ENCODE measurements around the gene ROBO2.

ROBO2 gene

DNA sequence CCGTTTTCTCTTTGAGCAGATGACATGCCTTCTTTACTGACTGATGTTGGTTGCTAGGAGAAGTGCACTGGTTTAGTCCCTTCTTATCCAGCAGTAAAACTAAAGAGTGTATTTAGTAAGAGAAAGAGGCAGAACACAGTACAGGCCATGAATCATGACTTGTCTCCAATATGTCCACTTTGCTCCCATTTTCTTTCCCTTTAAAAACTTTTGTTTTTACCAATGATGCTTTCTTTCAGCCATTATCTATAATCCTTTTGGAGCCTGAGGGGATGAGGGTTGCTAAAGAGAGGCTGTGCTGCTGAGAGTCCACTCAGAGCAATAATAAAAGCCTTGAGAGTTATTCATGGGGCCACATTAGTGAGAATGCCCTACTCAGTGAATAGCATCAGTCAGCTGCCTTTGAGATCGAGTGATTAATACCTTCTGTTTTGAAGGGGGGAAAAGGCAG is 12.2 kb downstream of the ROBO2 start:
- H3K4me3 ChIP-seq (replicated peaks; ENCODE audit: low read depth, low read length) = no peak overlapping the region
- TF ChIP-seq, protein P1, sequence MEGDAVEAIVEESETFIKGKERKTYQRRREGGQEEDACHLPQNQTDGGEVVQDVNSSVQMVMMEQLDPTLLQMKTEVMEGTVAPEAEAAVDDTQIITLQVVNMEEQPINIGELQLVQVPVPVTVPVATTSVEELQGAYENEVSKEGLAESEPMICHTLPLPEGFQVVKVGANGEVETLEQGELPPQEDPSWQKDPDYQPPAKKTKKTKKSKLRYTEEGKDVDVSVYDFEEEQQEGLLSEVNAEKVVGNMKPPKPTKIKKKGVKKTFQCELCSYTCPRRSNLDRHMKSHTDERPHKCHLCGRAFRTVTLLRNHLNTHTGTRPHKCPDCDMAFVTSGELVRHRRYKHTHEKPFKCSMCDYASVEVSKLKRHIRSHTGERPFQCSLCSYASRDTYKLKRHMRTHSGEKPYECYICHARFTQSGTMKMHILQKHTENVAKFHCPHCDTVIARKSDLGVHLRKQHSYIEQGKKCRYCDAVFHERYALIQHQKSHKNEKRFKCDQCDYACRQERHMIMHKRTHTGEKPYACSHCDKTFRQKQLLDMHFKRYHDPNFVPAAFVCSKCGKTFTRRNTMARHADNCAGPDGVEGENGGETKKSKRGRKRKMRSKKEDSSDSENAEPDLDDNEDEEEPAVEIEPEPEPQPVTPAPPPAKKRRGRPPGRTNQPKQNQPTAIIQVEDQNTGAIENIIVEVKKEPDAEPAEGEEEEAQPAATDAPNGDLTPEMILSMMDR (IDR thresholded peaks at IDR 0.05; ENCODE audit: low read length, missing control alignments) = no peak
- DNase-seq (ENCODE audit: low read depth) = no peak

- no peak overlapping the region for H3K4me3 ChIP-seq (replicated peaks; ENCODE audit: low read depth, low read length)
- TF ChIP-seq, protein P1 (IDR thresholded peaks at IDR 0.05; ENCODE audit: low read length, missing control alignments) = no peak
- no peak for DNase-seq (ENCODE audit: low read depth)
Measured at GRCh38 chr3:77052733-77053670, 13.1 kb downstream of the ROBO2 start.

DNA sequence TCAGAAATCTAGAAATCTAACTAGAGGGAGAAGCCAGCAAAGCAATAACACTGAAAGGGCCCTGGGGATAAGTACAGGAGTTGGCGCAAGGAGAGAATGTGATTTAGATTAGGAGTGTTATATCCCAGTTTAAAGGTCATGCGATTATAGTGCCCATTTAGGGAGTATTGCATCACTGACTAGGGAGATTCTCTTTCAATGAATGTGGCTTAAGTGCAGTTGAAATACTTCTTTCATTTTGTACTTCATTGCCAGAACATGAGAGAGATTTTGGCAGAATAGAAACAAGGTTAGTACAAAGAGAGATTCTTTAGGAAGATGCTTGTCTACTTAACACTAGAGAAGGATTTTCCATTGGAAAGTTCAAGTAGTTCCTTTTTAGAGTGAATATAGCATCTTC is 13.9 kb downstream of the ROBO2 start:
- TF ChIP-seq, protein P1 (IDR thresholded peaks at IDR 0.05; ENCODE audit: low read length, missing control alignments) = no peak
- H3K4me3 ChIP-seq (replicated peaks; ENCODE audit: low read depth, low read length) = no peak overlapping the region
- no peak for DNase-seq (ENCODE audit: low read depth)

GRCh38 chr3:77055841-77056341 is 16.0 kb downstream of the ROBO2 start:
- no peak overlapping the region for H3K4me3 ChIP-seq (replicated peaks; ENCODE audit: low read depth, low read length)
- no peak for DNase-seq (ENCODE audit: low read depth)
- TF ChIP-seq, protein P1 (IDR thresholded peaks at IDR 0.05; ENCODE audit: low read length, missing control alignments) = no peak

DNA sequence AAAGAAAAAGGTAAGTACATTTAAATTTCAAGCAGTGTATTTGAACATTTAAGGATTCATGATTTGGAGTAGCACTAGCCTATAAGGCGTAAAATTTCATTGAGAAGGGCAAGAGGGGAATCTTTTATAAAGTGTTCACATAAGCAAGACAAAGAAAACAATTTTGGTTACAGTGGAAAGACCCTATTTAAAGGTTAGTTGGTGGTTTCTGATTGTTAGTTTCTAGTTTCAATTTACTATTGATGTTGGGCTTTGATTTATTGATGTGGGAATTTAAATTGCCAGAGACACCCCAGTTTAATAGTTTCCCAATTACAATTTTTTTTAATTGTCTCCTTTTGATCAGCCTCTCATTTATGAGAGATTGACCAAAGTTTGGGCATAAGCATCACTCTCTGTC is 19.5 kb downstream of the ROBO2 start:
- H3K4me3 ChIP-seq (replicated peaks; ENCODE audit: low read depth, low read length) = no peak overlapping the region
- no peak for DNase-seq (ENCODE audit: low read depth)
- TF ChIP-seq, protein P1 (IDR thresholded peaks at IDR 0.05; ENCODE audit: low read length, missing control alignments) = no peak

DNA sequence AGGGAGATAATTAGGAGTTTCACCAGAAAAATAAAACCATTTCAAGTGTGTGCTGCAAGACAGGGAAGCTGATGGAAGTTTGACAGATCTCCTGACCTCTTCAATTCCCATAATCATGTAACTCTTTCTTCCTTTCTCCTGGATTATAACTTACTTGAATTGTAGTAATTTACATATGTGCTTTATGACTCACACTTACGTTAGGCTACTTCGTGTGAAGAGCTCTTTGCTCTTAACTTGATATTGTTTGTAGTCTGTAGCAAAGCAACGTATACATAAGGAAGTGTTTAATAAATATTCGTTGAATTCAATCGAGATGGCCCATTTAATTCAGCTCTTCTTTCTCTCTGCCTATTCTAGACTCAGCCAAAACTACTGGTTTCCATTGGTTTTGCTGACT is 23.5 kb downstream of the ROBO2 start:
- no peak overlapping the region for H3K4me3 ChIP-seq (replicated peaks; ENCODE audit: low read depth, low read length)
- TF ChIP-seq, protein P1 (IDR thresholded peaks at IDR 0.05; ENCODE audit: low read length, missing control alignments) = no peak
- DNase-seq (ENCODE audit: low read depth) = no peak

All from fibroblast of pulmonary artery (primary cell).